HG02970 (cell line): ENCODE measurements around the gene OVCH2.
"Not testable (repeated sequence)": the region's sequence is repeated elsewhere in the genome, so short reads cannot be mapped to it uniquely, and the experiment has no call there.

ENCODE experiments used
- ATAC-seq: cut with Tn5 transposase; IDR thresholded peaks from one replicate; pipeline ENCODE4 v1.9.1; 2021; ENCODE audit warnings: mild to moderate bottlenecking, moderate library complexity, moderate number of reproducible peaks; ENCODE audit not compliant: unreplicated experiment, low FRiP score

OVCH2 gene

GRCh38 chr11:7672276-7672959, 33.9 kb downstream of the OVCH2 start:
- ATAC-seq, result peak; percentile 14

DNA sequence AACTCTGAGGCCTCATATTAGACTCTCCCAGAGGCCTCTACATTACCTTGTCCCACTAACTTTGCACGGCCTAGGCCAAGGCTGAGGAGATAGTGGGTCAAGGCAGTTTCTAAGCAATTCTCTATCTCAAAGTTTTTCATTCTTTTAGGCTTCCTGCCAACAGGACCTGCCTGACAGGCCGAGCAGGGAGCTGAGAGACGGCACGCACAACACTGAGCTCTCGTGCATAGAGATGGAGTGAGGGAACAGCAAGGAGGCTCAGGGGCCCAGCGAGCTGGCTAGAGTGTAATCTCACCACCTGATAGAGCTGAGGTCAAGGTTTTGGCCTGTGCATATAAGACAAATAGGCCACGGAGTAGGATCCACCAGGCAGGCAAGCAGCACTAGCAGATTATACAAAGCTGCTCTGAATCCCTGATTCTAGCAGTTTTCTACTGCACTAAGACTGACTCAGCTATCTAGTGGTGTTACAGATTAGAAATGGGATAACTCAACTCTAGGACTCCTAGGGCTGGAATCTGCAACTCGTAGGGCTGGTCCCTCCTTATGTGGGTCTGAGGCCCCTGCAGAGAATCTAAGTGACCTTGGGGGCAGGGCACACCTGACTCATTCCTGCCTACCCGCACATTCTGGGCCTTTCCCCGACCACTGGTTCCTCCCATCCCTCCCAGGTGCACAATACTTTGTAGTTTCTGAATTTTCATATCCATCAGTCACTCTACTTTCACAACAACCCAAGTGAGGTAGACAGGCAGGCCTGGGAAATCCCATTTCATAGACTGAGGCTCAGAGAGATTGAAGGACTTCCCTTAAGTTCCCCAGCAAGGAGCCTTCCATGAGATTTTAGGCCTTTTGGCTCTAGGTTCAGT, 34.7 kb downstream of the OVCH2 start:
- peak; percentile 59 for ATAC-seq

DNA sequence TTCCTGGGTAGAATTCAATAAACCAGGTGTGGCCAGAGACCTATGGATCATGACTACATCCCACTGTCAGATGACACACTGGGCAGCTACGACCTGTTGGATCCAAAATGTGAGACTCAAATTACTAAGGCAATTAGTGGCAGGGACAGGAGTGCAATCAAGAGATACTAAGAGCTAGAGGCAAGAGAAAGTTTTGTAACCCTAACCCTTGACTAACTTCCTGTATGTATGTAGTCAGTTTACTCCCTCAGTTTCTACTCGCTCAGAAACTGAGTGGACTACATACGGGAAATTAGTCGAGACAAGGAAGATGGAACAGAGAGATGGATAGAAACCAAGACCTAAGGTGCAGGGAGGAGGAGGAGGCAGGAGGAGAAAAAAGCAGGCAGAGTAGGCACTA, 35.6 kb downstream of the OVCH2 start:
- ATAC-seq, result no peak

GRCh38 chr11:7668911-7669310, 37.4 kb downstream of the OVCH2 start:
- no peak for ATAC-seq

GRCh38 chr11:7668464-7668863, 37.8 kb downstream of the OVCH2 start:
- no peak for ATAC-seq

DNA sequence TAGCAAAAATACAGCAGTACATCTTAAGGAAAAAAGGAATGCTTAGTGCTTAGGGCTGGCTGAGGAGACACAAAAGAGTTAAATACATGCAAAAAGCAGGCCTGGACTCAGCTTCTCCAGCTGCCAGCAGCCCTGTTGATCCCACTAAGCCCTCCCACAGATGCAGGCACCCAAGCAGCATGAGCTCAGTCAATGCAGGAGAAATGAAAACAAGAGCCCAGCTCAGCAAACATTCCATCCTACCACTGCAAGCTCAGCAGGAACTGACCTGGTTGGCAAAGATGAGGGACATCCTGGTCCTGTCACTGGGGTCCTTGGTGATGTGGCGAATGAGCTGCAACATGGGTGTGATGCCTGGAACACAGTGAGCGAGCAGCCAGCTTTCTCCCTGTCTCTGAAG, 38.8 kb downstream of the OVCH2 start:
- no peak for ATAC-seq

DNA sequence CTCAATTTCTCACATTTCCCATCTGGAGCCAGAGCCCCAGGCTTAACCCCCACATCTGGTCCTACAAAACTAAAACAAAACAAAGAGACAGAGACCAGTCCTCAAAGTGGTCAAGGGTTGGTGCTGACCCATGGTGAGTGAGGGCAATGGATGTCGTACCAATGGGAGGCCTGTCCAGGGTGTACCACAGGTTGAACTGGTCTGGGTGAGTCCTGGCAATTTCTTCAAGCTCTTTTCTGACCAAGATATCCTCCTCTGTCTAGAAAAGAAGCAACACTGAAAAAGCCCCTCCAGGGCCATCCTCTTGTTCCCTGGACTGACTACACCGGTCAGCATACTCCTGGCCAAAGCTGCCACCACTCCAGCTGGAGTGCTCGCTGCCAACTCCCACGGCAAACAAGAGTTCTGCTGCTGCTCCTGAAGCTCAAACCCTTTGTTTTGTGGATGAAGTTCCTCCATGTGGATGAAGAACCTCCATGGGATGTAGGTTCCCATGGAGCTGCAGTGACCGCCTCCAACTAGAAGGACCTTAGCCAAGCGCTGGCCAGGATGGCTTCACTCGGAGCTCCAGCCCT, 39.9 kb downstream of the OVCH2 start:
- no peak for ATAC-seq

DNA sequence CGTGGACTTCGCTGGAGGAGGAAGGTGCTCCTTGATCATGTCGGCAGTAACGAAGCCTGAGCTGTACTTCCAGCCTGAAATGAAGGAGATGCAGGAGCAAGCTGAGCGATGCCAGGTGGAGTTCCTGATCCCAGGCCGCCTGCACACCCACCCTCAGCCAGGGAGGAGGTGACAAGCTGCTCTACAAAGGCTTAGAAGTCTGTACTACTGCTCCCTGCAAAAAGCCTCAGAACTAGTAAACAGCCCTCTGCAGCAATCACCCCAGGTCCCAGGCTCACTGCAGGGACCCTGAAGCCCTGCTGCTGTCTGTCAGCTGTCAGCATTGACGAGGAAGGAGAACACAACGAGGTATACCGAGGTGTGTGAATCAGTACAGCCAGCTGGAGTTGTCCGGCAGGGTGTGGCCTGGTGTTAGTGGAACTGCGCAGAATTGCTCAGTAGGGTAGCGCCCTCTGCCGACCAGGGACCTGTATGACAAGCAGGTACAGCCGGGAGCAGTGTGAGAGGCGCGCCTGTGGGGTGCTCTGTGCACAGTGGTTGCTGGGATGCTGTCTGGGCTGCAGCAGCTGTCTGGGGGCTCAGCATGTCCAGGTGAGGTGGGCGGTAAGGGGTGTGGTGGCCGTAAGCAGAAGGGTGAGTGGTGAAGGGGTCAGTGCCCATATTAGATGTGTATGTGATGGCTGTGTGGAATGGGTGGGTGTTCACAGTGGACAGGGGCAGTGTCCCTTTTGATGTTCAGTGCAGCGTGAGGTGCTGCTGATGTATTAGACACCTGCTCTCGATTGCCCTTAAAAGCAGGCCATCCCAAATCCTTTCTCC, 40.6 kb downstream of the OVCH2 start:
- peak; percentile 84 for ATAC-seq

DNA sequence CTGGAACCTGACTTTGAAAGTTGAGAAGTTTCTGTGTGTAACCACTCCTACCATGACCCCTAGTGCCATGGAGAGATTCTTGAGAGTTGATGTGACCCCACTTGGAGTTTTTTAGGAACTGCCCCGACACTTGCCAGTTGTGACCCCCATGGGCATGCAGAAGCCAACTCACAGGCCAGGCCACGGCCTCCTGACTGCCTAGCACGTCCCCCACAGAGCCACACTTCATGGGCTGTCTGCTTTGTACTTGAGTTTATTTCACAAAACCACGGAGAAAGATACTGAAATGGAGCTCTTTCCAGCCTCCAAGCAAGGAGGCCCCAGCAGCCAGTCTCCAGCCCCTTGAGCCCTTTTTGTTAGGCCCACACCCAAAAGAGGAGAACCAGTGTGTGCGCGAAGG, 41.4 kb downstream of the OVCH2 start:
- ATAC-seq, result no peak

- not testable (repeated sequence) for ATAC-seq
Measured at GRCh38 chr11:7663531-7663930, 42.7 kb downstream of the OVCH2 start.

DNA sequence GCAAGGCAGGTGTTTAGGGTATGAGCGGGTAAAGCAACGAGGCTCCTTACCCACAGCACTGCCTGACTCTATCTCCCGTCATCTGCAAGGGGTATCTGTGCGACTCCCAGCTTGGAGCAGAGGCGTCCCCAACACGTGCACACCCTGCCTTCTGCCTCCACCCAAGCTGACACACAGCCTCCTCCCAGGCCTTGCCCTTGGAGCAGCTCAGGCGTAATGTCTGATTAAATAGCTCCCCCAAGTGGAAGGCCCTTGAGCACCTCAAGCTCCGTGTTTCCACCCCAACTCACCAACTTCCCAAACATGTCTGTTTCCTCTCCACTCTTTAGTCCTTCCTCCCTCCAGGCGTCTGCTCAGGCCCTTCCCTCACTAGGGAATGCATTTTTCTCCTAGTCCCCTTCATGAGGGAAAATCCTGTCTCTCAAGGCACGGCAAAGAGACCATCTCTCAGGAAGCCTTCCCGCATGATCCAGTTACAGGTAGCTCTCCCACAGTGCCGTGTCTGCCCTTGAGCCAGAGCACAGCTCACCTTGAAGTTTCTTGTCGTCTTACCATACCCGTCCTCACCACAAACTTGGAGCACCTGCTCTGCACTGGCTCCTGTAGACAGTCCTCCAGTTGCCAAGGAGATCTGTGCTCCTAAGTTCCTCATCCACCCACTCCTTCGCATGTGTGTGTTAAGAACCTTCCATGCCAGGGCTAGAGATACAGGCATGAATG, 48.8 kb downstream of the OVCH2 start:
- no peak for ATAC-seq

- no peak for ATAC-seq
Measured at GRCh38 chr11:7656704-7657103, 49.6 kb downstream of the OVCH2 start.

GRCh38 chr11:7655253-7656217, 50.7 kb downstream of the OVCH2 start:
- ATAC-seq, result no peak

GRCh38 chr11:7654195-7654705, 52.0 kb downstream of the OVCH2 start:
- ATAC-seq, result no peak

DNA sequence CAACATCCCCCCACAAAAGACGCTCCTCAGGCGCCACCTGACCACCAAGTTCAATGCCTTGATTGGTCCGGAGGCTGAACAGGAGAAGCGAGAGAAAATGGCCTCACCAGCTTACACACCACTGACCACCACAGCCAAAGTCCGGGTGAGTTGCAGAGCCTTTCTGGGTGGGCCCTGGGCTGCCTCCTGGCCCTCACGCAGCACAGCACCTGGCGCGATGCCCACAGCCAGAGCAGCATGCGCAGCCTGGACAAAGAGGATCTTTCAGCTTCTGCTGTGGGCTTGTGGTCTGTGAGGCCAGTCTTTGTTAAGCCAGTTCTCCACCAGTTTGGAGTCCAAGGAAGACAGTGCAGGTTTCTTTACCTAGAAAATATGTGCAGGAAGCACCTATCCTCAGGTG, 54.6 kb downstream of the OVCH2 start:
- ATAC-seq, result no peak

- no peak for ATAC-seq
Measured at GRCh38 chr11:7651140-7651551, 55.1 kb downstream of the OVCH2 start.

DNA sequence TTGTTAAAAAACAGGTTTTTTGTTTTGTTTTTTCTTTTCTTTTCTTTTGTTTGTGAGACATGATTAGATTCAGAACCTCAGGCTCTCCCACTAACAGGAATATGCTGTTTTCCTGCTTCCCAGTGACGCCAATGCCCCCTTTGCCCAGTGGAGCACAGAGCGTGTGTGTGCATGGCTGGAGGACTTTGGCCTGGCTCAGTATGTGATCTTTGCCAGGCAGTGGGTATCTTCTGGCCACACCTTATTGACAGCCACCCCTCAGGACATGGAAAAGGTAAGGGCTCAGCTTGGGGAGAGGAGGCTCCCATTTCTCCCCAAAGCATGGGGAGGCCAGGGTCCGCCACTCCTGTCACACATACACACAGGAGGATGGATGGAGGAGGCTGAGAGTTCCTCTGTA, 58.0 kb downstream of the OVCH2 start:
- ATAC-seq, result no peak

- ATAC-seq, result no peak
Measured at GRCh38 chr11:7646866-7647265, 59.4 kb downstream of the OVCH2 start.

DNA sequence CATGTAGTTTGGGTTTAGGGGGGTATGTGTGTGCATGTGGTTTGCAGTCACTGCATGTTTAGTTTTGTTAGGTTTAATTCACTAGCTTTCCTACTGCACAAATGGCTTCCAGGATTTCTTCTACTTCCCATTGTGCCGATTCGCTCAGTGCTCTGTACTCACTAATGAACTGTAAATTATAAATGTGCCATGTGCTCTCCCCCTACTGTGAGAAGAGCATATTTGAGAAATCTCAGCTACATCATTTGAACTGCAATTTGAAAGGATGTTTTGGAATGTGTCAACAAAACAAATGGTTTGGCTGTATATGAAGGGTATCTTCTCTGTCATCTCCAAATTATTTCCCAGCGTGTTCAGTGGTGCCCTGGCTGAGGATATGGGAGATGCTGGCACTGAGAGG, 61.1 kb downstream of the OVCH2 start:
- no peak for ATAC-seq
